Neural crest cell (in vitro differentiated cells): ENCODE measurements around the gene HTATSF1. TPM values are rescaled to one million over a fixed set of nuclear protein-coding genes. Genes with fewer than 3 reads are reported as not detected.

ENCODE experiments used
- DNase-seq: peaks from one replicate; pipeline ENCODE4 v3.0.0; 2021; ENCODE audit warnings: low read depth, mixed read lengths, low spot score
- H3K27ac Mint-ChIP-seq: one replicate; pipeline ENCODE4 v1.8.0; 2021; ENCODE audit warnings: mild to moderate bottlenecking, mixed read lengths; ENCODE audit not compliant: unreplicated experiment
- H3K27me3 Mint-ChIP-seq: 2 replicates; pipeline ENCODE4 v1.8.0; 2021; ENCODE audit warnings: low read depth, mild to moderate bottlenecking, mixed read lengths
- H3K36me3 Mint-ChIP-seq: 2 replicates; pipeline ENCODE4 v1.8.0; 2021; ENCODE audit warnings: low read depth, mild to moderate bottlenecking, mixed read lengths
- H3K4me1 Mint-ChIP-seq: 2 replicates; pipeline ENCODE4 v1.8.0; 2021; ENCODE audit warnings: mixed read lengths
- H3K4me3 Mint-ChIP-seq: one replicate; pipeline ENCODE4 v1.8.0; 2021; ENCODE audit warnings: mild to moderate bottlenecking, mixed read lengths
- H3K9me3 Mint-ChIP-seq: 2 replicates; pipeline ENCODE4 v1.8.0; 2021; ENCODE audit warnings: mixed read lengths
- CTCF ChIP-seq: fragments of 200-600 bp; sonication (generic); conservative IDR thresholded peaks from 2 replicates; pipeline ENCODE4 v1.5.0; 2021; ENCODE audit warnings: antibody characterized with exemption, mild to moderate bottlenecking
- total RNA-seq: library from RNA; stranded (reverse); gene quantifications from 2 replicates; pipeline ENCODE4 v1.2.1, GENCODE V29; 2021

Gene HTATSF1
- total RNA-seq, 1 donor from 2014 or later = 69.1 TPM

- no peak overlapping the region for H3K27ac Mint-ChIP-seq
- TF ChIP-seq CTCF = no peak
- no peak overlapping the region for H3K4me3 Mint-ChIP-seq
- H3K9me3 Mint-ChIP-seq = peaks cover 12% of the 10 kb centered on the region
- no peak for DNase-seq
- no peaks in the 10 kb centered on the region for H3K4me1 Mint-ChIP-seq
- H3K36me3 Mint-ChIP-seq = no peaks in the 10 kb centered on the region
- peaks cover 17% of the 10 kb centered on the region for H3K27me3 Mint-ChIP-seq
Observed at GRCh38 chrX:136480383-136480782, 17.0 kb upstream of the HTATSF1 start.

- TF ChIP-seq CTCF = no peak
- no peak for DNase-seq
- H3K9me3 Mint-ChIP-seq = peaks cover 7% of the 10 kb centered on the region
- no peak within 1 kb of the TSS for H3K4me3 Mint-ChIP-seq
- no peaks in the 10 kb centered on the region for H3K4me1 Mint-ChIP-seq
- H3K27ac Mint-ChIP-seq = no peak within 1 kb of the TSS
- H3K36me3 Mint-ChIP-seq = no peaks in the 10 kb centered on the region
- H3K27me3 Mint-ChIP-seq = peaks cover 86% of the 10 kb centered on the region
Observed at GRCh38 chrX:136487647-136488046, 9.7 kb upstream of the HTATSF1 start, which contains the start of gene BRS3. Gene BRS3, plus strand, starts transcription at chrX:136487947. Its CDS starts 168 bp downstream, at chrX:136488115.

- Mint-ChIP-seq H3K4me1 (no peaks in the 10 kb centered on the region), H3K27me3 (peaks cover 86% of the 10 kb centered on the region), H3K9me3 (no peaks in the 10 kb centered on the region), H3K4me3 (no peak overlapping the region), H3K27ac (no peak overlapping the region), H3K36me3 (no peaks in the 10 kb centered on the region)
- DNase-seq = no peak
- no peak for TF ChIP-seq CTCF
Observed at GRCh38 chrX:136488706-136489105, 8.7 kb upstream of the HTATSF1 start.

- Mint-ChIP-seq H3K4me3 (no peak overlapping the region), H3K27me3 (peaks cover 60% of the 10 kb centered on the region), H3K9me3 (no peaks in the 10 kb centered on the region), H3K4me1 (no peaks in the 10 kb centered on the region), H3K27ac (no peak overlapping the region), H3K36me3 (no peaks in the 10 kb centered on the region)
- peak; percentile 18 for TF ChIP-seq CTCF
- no peak for DNase-seq
Observed at GRCh38 chrX:136491832-136492231, 5.6 kb upstream of the HTATSF1 start.

GRCh38 chrX:136493011-136493410 lies 4.4 kb upstream of the HTATSF1 start:
- H3K9me3 Mint-ChIP-seq = no peaks in the 10 kb centered on the region
- TF ChIP-seq CTCF = no peak
- no peak overlapping the region for H3K4me3 Mint-ChIP-seq
- H3K27ac Mint-ChIP-seq = no peak overlapping the region
- peaks cover 50% of the 10 kb centered on the region for H3K27me3 Mint-ChIP-seq
- H3K4me1 Mint-ChIP-seq = no peaks in the 10 kb centered on the region
- no peaks in the 10 kb centered on the region for H3K36me3 Mint-ChIP-seq
- DNase-seq = no peak

GRCh38 chrX:136495043-136495442 lies 2.3 kb upstream of the HTATSF1 start:
- no peak overlapping the region for H3K27ac Mint-ChIP-seq
- H3K4me1 Mint-ChIP-seq = peaks cover 14% of the 10 kb centered on the region
- H3K9me3 Mint-ChIP-seq = no peaks in the 10 kb centered on the region
- no peaks in the 10 kb centered on the region for H3K36me3 Mint-ChIP-seq
- no peak for TF ChIP-seq CTCF
- peak overlapping the region; percentile 69 for H3K4me3 Mint-ChIP-seq
- peaks cover 30% of the 10 kb centered on the region for H3K27me3 Mint-ChIP-seq
- DNase-seq = no peak
